Neural progenitor cell (in vitro differentiated cells): Measurements from ENCODE around the gene ABCE1. TPM values are rescaled to one million over a fixed set of nuclear protein-coding genes. Genes with fewer than 3 reads are reported as not detected.
A peak's percentile ranks its signal among the peaks of the same experiment; 100 is the strongest.

Source experiments
- DNase-seq: peaks from one replicate; pipeline ENCODE4 v3.0.0-alpha.2; 2016; ENCODE audit warnings: low spot score
- H2AFZ ChIP-seq: fragments of 200-600 bp; sonication (generic); replicated peaks from 2 replicates; pipeline ENCODE4 v1.6.1; 2016; ENCODE audit warnings: antibody characterized with exemption
- H3F3A ChIP-seq: fragments of 200-600 bp; sonication (generic); 2 replicates; pipeline ENCODE4 v1.6.1; 2016; ENCODE audit warnings: antibody characterized with exemption, low read depth
- H3K27ac ChIP-seq: fragments of 200-600 bp; sonication (generic); 2 replicates; pipeline ENCODE4 v1.5.1; 2016; ENCODE audit warnings: mild to moderate bottlenecking
- H3K27me3 ChIP-seq: fragments of 200-600 bp; sonication (generic); 2 replicates; pipeline ENCODE4 v1.6.1; 2016; ENCODE audit warnings: mild to moderate bottlenecking, moderate library complexity
- H3K36me3 ChIP-seq: fragments of 200-600 bp; sonication (generic); 2 replicates; pipeline ENCODE4 v1.5.1; 2016
- H3K4me1 ChIP-seq: fragments of 200-600 bp; sonication (generic); 2 replicates; pipeline ENCODE4 v1.6.1; 2016; ENCODE audit warnings: mixed run types
- H3K4me2 ChIP-seq: fragments of 200-600 bp; sonication (generic); 2 replicates; pipeline ENCODE4 v1.6.1; 2016
- H3K4me3 ChIP-seq: fragments of 200-600 bp; sonication (generic); 2 replicates; pipeline ENCODE4 v1.5.1; 2016
- H3K79me2 ChIP-seq: fragments of 200-600 bp; sonication (generic); 2 replicates; pipeline ENCODE4 v1.6.1; 2016; ENCODE audit warnings: low read depth
- H3K9ac ChIP-seq: fragments of 200-600 bp; sonication (generic); 2 replicates; pipeline ENCODE4 v1.6.1; 2016
- H3K9me3 ChIP-seq: fragments of 200-600 bp; sonication (generic); 2 replicates; pipeline ENCODE4 v1.5.1; 2016; ENCODE audit warnings: low read depth
- H4K20me1 ChIP-seq: fragments of 200-600 bp; sonication (generic); 2 replicates; pipeline ENCODE4 v1.6.1; 2016; ENCODE audit warnings: low read depth
- H3K27ac Mint-ChIP-seq: 3 replicates; pipeline ENCODE4 v1.8.0; 2021; ENCODE audit warnings: mixed read lengths
- H3K27me3 Mint-ChIP-seq: 2 replicates; pipeline ENCODE4 v1.8.0; 2022; ENCODE audit warnings: low read depth, mild to moderate bottlenecking, inconsistent platforms, moderate library complexity, mixed read lengths; ENCODE audit not compliant: insufficient read depth
- H3K36me3 Mint-ChIP-seq: 3 replicates; pipeline ENCODE4 v1.8.0; 2021; ENCODE audit warnings: mixed read lengths
- H3K4me1 Mint-ChIP-seq: 3 replicates; pipeline ENCODE4 v1.8.0; 2021; ENCODE audit warnings: mixed read lengths
- H3K4me3 Mint-ChIP-seq: 3 replicates; pipeline ENCODE4 v1.8.0; 2021; ENCODE audit warnings: mild to moderate bottlenecking, moderate library complexity, mixed read lengths
- H3K9me3 Mint-ChIP-seq: 3 replicates; pipeline ENCODE4 v1.8.0; 2020; ENCODE audit warnings: mixed read lengths
- CTCF ChIP-seq: fragments of 200-600 bp; sonication (generic); IDR thresholded peaks from 2 replicates; pipeline ENCODE4 v1.5.1; 2017; ENCODE audit warnings: antibody characterized with exemption, mild to moderate bottlenecking
- EZH2 ChIP-seq: fragments of 200-600 bp; sonication (generic); IDR thresholded peaks from 2 replicates; pipeline ENCODE4 v1.6.1; 2017; ENCODE audit warnings: antibody characterized with exemption, mild to moderate bottlenecking, moderate library complexity
- EZH2phosphoT487 ChIP-seq: fragments of 200-600 bp; sonication (generic); IDR thresholded peaks from 2 replicates; pipeline ENCODE4 v1.6.1; 2017; ENCODE audit warnings: antibody characterized with exemption
- total RNA-seq: library from RNA; depleted of rRNA; stranded (reverse); fragments of >200 nt; gene quantifications from 2 replicates; pipeline ENCODE4 v1.2.3, GENCODE V29; 2015; ENCODE audit warnings: low replicate concordance

The ABCE1 gene
- total RNA-seq, 1 donor from 2014 or later = 148 TPM

GRCh38 chr4:145099653-145100052 lies 1.5 kb downstream of the ABCE1 start:
- Histone ChIP-seq H3K4me1 (peaks cover 17% of the 10 kb centered on the region), H4K20me1 (no peaks in the 10 kb centered on the region), H3F3A (peaks cover 8% of the 10 kb centered on the region), H3K27ac (no peak overlapping the region), H3K79me2 (peaks cover 98% of the 10 kb centered on the region), H3K9me3 (no peaks in the 10 kb centered on the region), H3K4me2 (peak overlapping the region; percentile 96), H3K4me3 (peak overlapping the region; percentile 79), H3K27me3 (no peaks in the 10 kb centered on the region), H2AFZ (no peak overlapping the region), H3K36me3 (peaks cover 11% of the 10 kb centered on the region), H3K9ac (no peak overlapping the region)
- H3K36me3 Mint-ChIP-seq = peaks cover 10% of the 10 kb centered on the region
- H3K4me1 Mint-ChIP-seq = peaks cover 18% of the 10 kb centered on the region
- peaks cover 5% of the 10 kb centered on the region for H3K9me3 Mint-ChIP-seq
- H3K27ac Mint-ChIP-seq = peak overlapping the region; percentile 34
- peak overlapping the region; percentile 99 for H3K4me3 Mint-ChIP-seq
- TF ChIP-seq EZH2 (no peak), EZH2phosphoT487 (no peak), CTCF (no peak)
- no peaks in the 10 kb centered on the region for H3K27me3 Mint-ChIP-seq
- no peak for DNase-seq

- Histone ChIP-seq H3K4me3 (no peak overlapping the region), H3K9ac (no peak overlapping the region), H3K27ac (no peak overlapping the region), H2AFZ (no peak overlapping the region), H3K27me3 (no peaks in the 10 kb centered on the region), H4K20me1 (no peaks in the 10 kb centered on the region), H3K9me3 (no peaks in the 10 kb centered on the region), H3K79me2 (peaks cover 97% of the 10 kb centered on the region), H3K4me1 (peaks cover 17% of the 10 kb centered on the region), H3K36me3 (peaks cover 6% of the 10 kb centered on the region), H3K4me2 (no peak overlapping the region), H3F3A (peaks cover 8% of the 10 kb centered on the region)
- H3K9me3 Mint-ChIP-seq = no peaks in the 10 kb centered on the region
- peaks cover 2% of the 10 kb centered on the region for H3K36me3 Mint-ChIP-seq
- TF ChIP-seq EZH2 = no peak
- no peak overlapping the region for H3K4me3 Mint-ChIP-seq
- peaks cover 18% of the 10 kb centered on the region for H3K4me1 Mint-ChIP-seq
- DNase-seq = no peak
- H3K27ac Mint-ChIP-seq = no peak overlapping the region
- no peaks in the 10 kb centered on the region for H3K27me3 Mint-ChIP-seq
These were observed 3.0 kb downstream of the ABCE1 start for GRCh38 chr4:145101091-145101490.

- Histone ChIP-seq H3K4me1 (peaks cover 17% of the 10 kb centered on the region), H3K27me3 (no peaks in the 10 kb centered on the region), H3K79me2 (peaks cover 82% of the 10 kb centered on the region), H3K4me2 (no peak overlapping the region), H3K36me3 (peaks cover 17% of the 10 kb centered on the region), H2AFZ (no peak overlapping the region), H4K20me1 (no peaks in the 10 kb centered on the region), H3K9me3 (no peaks in the 10 kb centered on the region), H3K4me3 (no peak overlapping the region), H3K27ac (no peak overlapping the region), H3F3A (peaks cover 3% of the 10 kb centered on the region), H3K9ac (no peak overlapping the region)
- no peak for TF ChIP-seq EZH2phosphoT487
- no peak for TF ChIP-seq EZH2
- TF ChIP-seq CTCF = no peak
- H3K4me3 Mint-ChIP-seq = no peak overlapping the region
- no peak overlapping the region for H3K27ac Mint-ChIP-seq
- no peak for DNase-seq
- H3K4me1 Mint-ChIP-seq = peaks cover 13% of the 10 kb centered on the region
- no peaks in the 10 kb centered on the region for H3K9me3 Mint-ChIP-seq
- H3K36me3 Mint-ChIP-seq = peaks cover 4% of the 10 kb centered on the region
- H3K27me3 Mint-ChIP-seq = no peaks in the 10 kb centered on the region
These were observed 4.5 kb downstream of the ABCE1 start for GRCh38 chr4:145102619-145103018.

- peaks cover 5% of the 10 kb centered on the region for H3K36me3 Mint-ChIP-seq
- DNase-seq = no peak
- H3K79me2 ChIP-seq = peaks cover 76% of the 10 kb centered on the region
- no peaks in the 10 kb centered on the region for H3K27me3 Mint-ChIP-seq
- H3K27me3 ChIP-seq = no peaks in the 10 kb centered on the region
- no peak overlapping the region for H3K27ac Mint-ChIP-seq
- no peaks in the 10 kb centered on the region for H3K9me3 Mint-ChIP-seq
- H3K9ac ChIP-seq = no peak overlapping the region
- no peaks in the 10 kb centered on the region for H3F3A ChIP-seq
- no peaks in the 10 kb centered on the region for H3K9me3 ChIP-seq
- H4K20me1 ChIP-seq = no peaks in the 10 kb centered on the region
- no peak overlapping the region for H2AFZ ChIP-seq
- H3K4me1 ChIP-seq = peaks cover 17% of the 10 kb centered on the region
- H3K4me3 Mint-ChIP-seq = no peak overlapping the region
- no peak overlapping the region for H3K27ac ChIP-seq
- H3K4me1 Mint-ChIP-seq = peaks cover 13% of the 10 kb centered on the region
- TF ChIP-seq CTCF (no peak), EZH2phosphoT487 (no peak), EZH2 (no peak)
- peaks cover 24% of the 10 kb centered on the region for H3K36me3 ChIP-seq
- no peak overlapping the region for H3K4me3 ChIP-seq
- no peak overlapping the region for H3K4me2 ChIP-seq
These were observed 5.4 kb downstream of the ABCE1 start for GRCh38 chr4:145103496-145103895.
